ENCODE measurements around the gene TECPR2. TPM values are rescaled to one million over a fixed set of nuclear protein-coding genes. Genes with fewer than 3 reads are reported as not detected.
A peak's percentile ranks its signal among the peaks of the same experiment; 100 is the strongest.

The TECPR2 gene
- total and polyA plus RNA-seq, 2 of the 13 experiments (the other 11 are each of a cell fraction or from before 2014, with no cell fraction given) = 3.5 to 5.7 TPM

DNA sequence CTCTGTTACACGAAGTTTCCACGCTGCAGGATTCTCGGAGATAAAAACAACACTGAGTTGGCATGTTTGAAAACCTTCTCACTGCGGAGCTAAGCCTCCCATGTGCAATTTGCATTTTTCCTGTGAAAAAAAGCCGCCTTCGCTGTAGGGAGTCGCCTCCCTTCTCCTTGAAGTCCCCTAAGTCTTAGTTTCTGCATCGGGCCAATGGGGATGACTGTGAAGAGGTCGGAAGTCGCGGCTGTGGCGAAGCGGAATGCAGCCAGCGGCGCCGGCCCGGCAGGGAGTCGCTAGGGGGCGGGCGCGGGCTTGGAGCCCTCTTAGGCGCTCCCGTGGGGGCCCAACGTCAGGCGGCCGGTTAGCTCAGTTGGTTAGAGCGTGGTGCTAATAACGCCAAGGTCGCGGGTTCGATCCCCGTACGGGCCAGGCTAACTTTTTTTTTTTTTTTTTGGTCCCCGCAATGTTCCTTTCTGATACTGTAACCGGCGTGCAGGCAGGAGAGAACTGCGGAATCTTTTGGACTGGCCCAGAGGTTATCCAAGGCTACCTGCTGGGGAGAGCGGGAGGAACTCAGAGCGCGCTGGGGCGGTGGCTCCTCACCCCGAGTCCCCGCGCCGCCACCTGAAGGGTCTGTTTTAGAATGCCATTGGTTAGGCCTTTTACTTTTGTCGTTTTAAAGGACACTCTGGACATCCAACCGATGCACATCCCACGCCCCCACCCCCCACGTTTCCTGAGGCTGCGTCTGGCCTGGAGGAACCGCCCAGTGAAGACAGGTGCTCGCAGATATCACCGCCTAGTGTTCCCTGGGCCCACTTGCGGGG is 45.8 kb upstream of the TECPR2 start (continued):
- TF ChIP-seq ZBTB40 (IDR thresholded peaks at IDR 0.05) (no peak), ZBTB40 (CRISPR knock-in tag; IDR thresholded peaks at IDR 0.05) (no peak; the same call in 1 of the 2 replicates), ZNF260 (CRISPR knock-in tag; IDR thresholded peaks at IDR 0.05; ENCODE audit: borderline replicate concordance, low read depth) (no peak), CHCHD3 (CRISPR knock-in tag; IDR thresholded peaks at IDR 0.05) (no peak), MIER2 (CRISPR knock-in tag; IDR thresholded peaks at IDR 0.05) (no peak), RFXAP (CRISPR knock-in tag; IDR thresholded peaks at IDR 0.05; ENCODE audit: borderline replicate concordance) (0 out of 2 replicates have a peak, but pooled peaks have one; percentile 32), KAT7 (CRISPR knock-in tag; IDR thresholded peaks at IDR 0.05; ENCODE audit: borderline replicate concordance) (peak; percentile 82; the same call in 1 of the 2 replicates)
- TF ChIP-seq, protein P1, sequence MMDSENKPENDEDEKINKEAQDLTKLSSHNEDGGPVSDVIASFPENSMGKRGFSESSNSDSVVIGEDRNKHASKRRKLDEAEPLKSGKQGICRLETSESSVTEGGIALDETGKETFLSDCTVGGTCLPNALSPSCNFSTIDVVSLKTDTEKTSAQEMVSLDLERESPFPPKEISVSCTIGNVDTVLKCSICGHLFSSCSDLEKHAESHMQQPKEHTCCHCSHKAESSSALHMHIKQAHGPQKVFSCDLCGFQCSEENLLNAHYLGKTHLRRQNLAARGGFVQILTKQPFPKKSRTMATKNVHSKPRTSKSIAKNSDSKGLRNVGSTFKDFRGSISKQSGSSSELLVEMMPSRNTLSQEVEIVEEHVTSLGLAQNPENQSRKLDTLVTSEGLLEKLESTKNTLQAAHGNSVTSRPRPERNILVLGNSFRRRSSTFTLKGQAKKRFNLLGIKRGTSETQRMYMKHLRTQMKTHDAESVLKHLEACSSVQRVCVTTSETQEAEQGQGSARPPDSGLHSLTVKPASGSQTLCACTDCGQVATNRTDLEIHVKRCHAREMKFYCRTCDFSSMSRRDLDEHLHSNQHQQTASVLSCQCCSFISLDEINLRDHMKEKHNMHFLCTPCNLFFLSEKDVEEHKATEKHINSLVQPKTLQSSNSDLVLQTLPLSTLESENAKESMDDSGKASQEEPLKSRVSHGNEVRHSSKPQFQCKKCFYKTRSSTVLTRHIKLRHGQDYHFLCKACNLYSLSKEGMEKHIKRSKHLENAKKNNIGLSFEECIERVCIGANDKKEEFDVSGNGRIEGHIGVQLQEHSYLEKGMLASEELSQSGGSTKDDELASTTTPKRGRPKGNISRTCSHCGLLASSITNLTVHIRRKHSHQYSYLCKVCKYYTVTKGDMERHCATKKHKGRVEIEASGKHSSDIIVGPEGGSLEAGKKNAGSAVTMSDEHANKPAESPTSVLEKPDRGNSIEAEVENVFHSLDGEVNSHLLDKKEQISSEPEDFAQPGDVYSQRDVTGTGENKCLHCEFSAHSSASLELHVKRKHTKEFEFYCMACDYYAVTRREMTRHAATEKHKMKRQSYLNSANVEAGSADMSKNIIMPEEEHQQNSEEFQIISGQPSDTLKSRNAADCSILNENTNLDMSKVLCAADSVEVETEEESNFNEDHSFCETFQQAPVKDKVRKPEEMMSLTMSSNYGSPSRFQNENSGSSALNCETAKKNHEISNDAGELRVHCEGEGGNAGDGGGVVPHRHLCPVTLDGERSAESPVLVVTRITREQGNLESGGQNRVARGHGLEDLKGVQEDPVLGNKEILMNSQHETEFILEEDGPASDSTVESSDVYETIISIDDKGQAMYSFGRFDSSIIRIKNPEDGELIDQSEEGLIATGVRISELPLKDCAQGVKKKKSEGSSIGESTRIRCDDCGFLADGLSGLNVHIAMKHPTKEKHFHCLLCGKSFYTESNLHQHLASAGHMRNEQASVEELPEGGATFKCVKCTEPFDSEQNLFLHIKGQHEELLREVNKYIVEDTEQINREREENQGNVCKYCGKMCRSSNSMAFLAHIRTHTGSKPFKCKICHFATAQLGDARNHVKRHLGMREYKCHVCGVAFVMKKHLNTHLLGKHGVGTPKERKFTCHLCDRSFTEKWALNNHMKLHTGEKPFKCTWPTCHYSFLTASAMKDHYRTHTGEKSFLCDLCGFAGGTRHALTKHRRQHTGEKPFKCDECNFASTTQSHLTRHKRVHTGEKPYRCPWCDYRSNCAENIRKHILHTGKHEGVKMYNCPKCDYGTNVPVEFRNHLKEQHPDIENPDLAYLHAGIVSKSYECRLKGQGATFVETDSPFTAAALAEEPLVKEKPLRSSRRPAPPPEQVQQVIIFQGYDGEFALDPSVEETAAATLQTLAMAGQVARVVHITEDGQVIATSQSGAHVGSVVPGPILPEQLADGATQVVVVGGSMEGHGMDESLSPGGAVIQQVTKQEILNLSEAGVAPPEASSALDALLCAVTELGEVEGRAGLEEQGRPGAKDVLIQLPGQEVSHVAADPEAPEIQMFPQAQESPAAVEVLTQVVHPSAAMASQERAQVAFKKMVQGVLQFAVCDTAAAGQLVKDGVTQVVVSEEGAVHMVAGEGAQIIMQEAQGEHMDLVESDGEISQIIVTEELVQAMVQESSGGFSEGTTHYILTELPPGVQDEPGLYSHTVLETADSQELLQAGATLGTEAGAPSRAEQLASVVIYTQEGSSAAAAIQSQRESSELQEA (CRISPR knock-in tag; IDR thresholded peaks at IDR 0.05; ENCODE audit: not compliant biosample characterization) = peak; percentile 11
